HUES48 (cell line): ENCODE results near the gene RSPH3.
"Not testable (repeated sequence)": the region's sequence is repeated elsewhere in the genome, so short reads cannot be mapped to it uniquely, and the experiment has no call there.

Experiments
- H3K27ac ChIP-seq: one replicate; pipeline ENCODE4 v1.7.0; 2013; ENCODE audit warnings: low read depth, low read length, inconsistent platforms
- H3K27me3 ChIP-seq: 2 replicates; pipeline ENCODE4 v1.6.1; 2013; ENCODE audit warnings: mild to moderate bottlenecking, low read length; ENCODE audit not compliant: control insufficient read depth, insufficient read depth
- H3K36me3 ChIP-seq: 2 replicates; pipeline ENCODE4 v1.6.1; 2013; ENCODE audit warnings: low read length; ENCODE audit not compliant: control insufficient read depth, insufficient read depth
- H3K4me1 ChIP-seq: 2 replicates; pipeline ENCODE4 v1.6.1; 2013; ENCODE audit warnings: mild to moderate bottlenecking, low read length; ENCODE audit not compliant: control insufficient read depth, insufficient read depth
- H3K4me3 ChIP-seq: 2 replicates; pipeline ENCODE4 v1.5.1; 2013; ENCODE audit warnings: mild to moderate bottlenecking, low read depth, low read length
- H3K9ac ChIP-seq: 2 replicates; pipeline ENCODE4 v1.6.1; 2013; ENCODE audit warnings: mild to moderate bottlenecking, low read depth, low read length, moderate library complexity
- H3K9me3 ChIP-seq: 2 replicates; pipeline ENCODE4 v1.6.1; 2013; ENCODE audit warnings: low read length; ENCODE audit not compliant: control insufficient read depth, insufficient read depth

The RSPH3 gene

DNA sequence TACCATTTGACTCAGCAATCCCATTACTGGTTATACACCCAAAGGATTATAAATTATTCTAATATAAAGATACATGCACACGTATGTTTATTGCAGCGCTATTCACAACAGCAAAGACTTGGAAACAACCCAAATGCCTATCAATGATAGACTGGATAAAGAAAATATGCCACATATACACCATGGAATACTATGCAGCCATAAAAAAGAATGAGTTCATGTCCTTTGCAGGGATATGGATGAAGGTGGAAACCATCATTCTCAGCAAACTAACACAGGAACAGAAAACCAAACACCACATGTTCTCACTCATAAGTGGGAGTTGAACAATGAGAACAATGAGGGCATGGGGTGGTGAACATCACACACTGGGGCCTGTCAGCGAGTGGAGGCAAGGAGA, 48.0 kb downstream of the RSPH3 start:
- H3K4me1 ChIP-seq, H3K36me3 ChIP-seq, H3K27ac ChIP-seq, H3K27me3 ChIP-seq, H3K9me3 ChIP-seq, H3K9ac ChIP-seq, H3K4me3 ChIP-seq: not testable (repeated sequence)

DNA sequence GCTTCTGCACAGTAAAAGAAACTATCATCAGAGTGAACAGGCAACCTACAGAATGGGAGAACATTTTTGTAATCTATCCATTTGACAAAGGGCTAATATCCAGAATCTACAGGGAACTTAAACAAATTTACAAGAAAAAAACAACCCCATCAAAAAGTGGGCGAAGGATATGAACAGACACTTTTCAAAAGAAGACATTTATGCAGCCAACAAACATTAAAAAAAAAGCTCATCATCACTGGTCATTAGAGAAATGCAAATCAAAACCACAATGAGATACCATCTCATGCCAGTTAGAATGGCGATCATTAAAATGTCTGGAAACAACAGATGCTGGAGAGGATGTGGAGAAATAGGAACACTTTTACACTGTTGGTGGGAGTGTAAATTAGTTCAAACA, 48.4 kb downstream of the RSPH3 start:
- not testable (repeated sequence) for H3K4me1 ChIP-seq, H3K27ac ChIP-seq, H3K4me3 ChIP-seq, H3K27me3 ChIP-seq, H3K36me3 ChIP-seq, H3K9ac ChIP-seq, H3K9me3 ChIP-seq

DNA sequence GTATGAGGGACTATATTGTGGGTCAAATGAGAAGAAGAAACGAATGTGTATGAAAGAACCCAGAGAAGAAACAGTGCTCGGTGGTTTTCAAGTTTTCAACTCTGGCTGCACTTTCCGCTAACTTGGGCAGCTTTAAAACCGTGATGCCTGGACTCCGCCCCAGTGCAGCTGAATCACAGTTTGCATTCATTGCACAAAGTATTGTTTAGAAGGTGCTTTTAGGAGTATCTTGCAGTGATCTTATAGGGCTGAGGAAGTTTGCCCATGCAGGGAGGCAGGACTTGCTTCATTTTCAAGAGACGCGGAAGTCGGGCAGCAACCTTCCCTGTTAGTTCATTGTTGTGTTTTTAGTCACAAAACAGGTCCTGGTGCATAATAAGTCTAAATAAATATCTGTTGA, 52.7 kb downstream of the RSPH3 start:
- Histone ChIP-seq H3K9me3 (no peaks in the 10 kb centered on the region), H3K4me1 (no peaks in the 10 kb centered on the region), H3K4me3 (no peak overlapping the region), H3K27ac (no peak overlapping the region), H3K36me3 (no peaks in the 10 kb centered on the region), H3K9ac (no peak overlapping the region), H3K27me3 (no peaks in the 10 kb centered on the region)

DNA sequence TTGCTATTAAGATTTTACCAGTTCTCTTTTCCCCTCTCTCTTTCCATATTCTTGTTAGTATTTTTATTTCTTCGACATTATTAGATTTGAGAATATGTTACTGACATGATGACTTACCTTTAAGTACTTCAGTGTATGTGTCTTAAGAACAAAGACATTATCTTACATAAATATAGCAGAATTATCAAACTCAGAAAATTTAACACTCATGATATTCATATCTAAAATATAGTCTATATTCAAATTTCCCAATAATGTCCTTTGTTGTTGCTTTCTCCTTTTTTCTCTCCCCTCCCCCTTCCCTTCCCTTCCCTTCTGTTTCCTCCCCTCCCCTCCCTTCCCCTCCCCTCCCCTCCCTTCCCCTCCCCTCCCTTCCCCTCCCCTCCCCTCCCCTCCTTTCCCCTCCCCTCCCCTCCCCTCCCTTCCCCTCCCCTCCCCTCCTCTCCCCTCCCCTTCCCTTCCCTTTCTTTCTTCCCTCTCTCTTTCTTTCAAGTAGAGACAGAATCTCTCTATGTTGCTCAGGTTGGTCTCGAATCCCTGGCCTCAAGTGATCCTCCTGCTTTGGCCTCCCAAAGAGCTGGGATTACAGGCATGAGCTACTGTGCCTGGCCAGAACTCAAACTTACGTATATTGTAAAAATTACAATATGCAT, 56.5 kb downstream of the RSPH3 start:
- no peak overlapping the region for H3K27ac ChIP-seq
- H3K9me3 ChIP-seq: no peaks in the 10 kb centered on the region
- no peaks in the 10 kb centered on the region for H3K36me3 ChIP-seq
- H3K9ac ChIP-seq: no peak overlapping the region
- H3K27me3 ChIP-seq: no peaks in the 10 kb centered on the region
- no peak overlapping the region for H3K4me3 ChIP-seq
- no peaks in the 10 kb centered on the region for H3K4me1 ChIP-seq

DNA sequence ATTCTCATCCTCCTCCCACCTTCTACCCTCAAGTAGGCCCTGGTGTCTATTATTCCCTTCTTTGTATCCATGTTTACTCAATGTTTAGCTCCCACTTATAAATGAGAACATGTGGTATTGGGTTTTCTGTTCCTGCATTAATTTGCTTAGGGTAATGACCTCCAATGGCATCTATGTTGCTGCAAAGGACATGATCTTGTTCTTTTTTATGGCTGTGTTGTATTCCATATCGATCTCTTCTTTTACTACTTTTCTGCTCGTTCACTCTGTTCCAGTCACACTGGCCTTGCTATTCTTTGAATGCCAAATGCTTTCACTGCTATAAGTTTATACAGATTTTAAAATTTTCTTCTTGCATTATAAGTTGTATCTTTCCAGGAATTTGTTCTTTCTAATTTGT, 57.7 kb downstream of the RSPH3 start:
- H3K27me3 ChIP-seq: no peaks in the 10 kb centered on the region
- no peak overlapping the region for H3K27ac ChIP-seq
- no peaks in the 10 kb centered on the region for H3K9me3 ChIP-seq
- no peak overlapping the region for H3K9ac ChIP-seq
- H3K4me3 ChIP-seq: no peak overlapping the region
- H3K36me3 ChIP-seq: no peaks in the 10 kb centered on the region
- H3K4me1 ChIP-seq: no peaks in the 10 kb centered on the region; the same call in 1 of the 2 replicates

DNA sequence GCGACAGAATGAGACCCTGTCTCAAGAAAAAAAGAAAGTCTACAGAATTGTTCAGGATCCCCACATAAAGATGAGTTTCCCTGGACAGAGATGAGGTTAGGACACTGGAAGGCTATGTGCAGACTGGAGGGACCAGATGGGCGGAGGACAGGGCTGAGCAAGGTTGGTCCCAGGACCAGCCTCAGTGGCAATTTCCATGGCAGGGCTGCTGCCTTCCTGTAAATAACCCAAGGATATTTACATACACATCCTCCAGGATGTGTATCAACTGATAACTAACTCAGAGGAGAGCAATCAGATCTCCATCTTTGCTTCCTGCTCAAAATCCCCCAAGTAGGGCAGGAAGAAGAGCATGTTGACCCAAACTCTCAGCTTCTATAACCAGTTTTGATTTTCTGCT, 58.8 kb downstream of the RSPH3 start:
- no peak overlapping the region for H3K27ac ChIP-seq
- H3K4me3 ChIP-seq: no peak overlapping the region
- H3K9ac ChIP-seq: no peak overlapping the region
- H3K36me3 ChIP-seq: no peaks in the 10 kb centered on the region
- no peaks in the 10 kb centered on the region for H3K27me3 ChIP-seq
- no peaks in the 10 kb centered on the region for H3K9me3 ChIP-seq
- no peaks in the 10 kb centered on the region; the same call in 1 of the 2 replicates for H3K4me1 ChIP-seq

DNA sequence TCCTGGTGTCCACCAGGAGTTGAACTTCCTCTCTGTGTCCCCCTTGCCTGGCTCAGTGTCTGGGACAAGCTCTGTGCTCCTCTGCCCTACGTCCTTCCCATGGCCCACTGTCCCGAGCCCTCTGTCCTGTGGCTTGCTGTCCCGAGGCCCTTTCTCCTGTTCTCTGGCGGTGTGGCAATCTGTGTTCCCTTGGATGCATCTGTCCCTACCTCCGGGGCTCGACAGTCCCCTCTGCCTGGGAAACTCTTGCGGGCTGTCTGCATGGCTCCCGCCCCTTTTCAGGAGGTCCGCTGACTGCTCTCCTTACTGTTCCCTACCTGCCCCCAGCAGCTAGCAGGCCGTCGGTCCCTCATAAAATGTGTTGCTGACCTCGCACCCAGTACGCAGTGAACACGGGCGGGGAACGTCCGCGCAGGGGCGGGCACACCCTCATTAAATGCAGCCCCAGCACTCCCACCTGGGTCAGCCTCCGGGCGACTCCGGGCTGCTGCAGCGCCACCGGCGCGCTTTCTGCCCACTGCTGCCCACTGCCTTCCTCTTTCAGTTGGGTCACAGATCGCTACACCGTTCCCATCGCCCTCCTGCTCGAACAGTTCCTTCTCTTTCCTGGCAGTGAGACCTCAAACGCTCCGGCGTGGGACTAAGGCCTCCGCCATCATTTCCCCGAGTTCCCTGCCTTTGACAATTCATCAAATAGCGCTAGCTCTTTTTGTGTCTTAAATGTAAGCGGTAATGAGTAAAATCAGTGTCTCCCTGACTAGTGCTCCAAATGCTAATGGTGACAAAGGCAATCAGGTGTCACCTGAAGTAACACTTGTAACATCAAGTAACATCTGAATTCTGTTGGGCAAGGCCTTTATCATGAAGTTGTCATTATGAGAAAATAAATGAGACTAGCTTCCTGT, 60.5 kb downstream of the RSPH3 start:
- Histone ChIP-seq H3K36me3 (no peaks in the 10 kb centered on the region), H3K27me3 (no peaks in the 10 kb centered on the region), H3K4me1 (no peaks in the 10 kb centered on the region; the same call in 1 of the 2 replicates), H3K9me3 (no peaks in the 10 kb centered on the region), H3K9ac (no peak overlapping the region), H3K27ac (no peak overlapping the region), H3K4me3 (peak overlapping the region; percentile 28; the same call in 1 of the 2 replicates)

DNA sequence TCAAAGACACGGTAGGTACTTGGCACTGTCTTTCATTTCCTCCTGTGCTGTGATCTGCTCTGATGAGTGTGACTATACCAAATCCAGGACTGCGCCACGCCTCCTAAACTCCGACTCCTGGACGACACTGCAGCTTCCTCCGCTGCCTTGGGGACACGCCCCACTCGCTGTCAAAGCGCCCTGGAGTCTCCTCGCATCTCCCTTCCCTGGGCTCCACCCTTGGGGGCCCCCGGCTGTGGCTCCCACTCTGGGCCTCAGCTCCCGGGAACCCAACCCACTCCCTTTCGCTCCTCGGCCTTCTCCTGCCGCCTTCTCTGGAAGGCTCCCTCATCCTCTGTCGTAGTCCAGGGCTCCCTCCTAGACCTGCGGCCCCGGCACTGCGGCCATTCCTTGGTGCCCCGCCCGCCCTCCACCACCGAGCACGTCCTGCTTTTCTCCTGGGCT, 61.2 kb downstream of the RSPH3 start:
- no peak overlapping the region for H3K27ac ChIP-seq
- no peak overlapping the region for H3K9ac ChIP-seq
- no peaks in the 10 kb centered on the region for H3K9me3 ChIP-seq
- no peaks in the 10 kb centered on the region for H3K36me3 ChIP-seq
- H3K4me3 ChIP-seq: no peak overlapping the region
- H3K4me1 ChIP-seq: no peaks in the 10 kb centered on the region; the same call in 1 of the 2 replicates
- H3K27me3 ChIP-seq: no peaks in the 10 kb centered on the region

DNA sequence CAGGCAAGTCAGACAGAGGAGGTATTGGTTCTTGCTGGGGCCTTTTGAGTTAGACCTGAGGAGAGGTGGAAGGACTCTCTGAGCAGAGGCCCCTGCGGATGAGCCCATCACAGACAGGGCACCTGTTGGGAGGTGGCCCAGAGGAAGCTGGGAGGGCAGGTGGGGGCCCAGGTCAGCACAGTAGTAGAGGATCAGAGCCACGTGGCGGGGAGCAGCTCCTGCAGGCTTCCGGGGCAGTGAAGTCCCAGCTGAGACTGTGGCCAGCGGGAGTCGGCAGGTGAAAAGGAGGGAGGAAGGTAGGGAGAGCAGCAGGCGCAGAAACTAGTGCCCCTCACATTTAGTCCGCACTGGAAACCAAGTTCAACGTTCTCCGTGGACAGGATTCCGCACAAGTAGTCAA, 61.8 kb downstream of the RSPH3 start:
- H3K27ac ChIP-seq: no peak overlapping the region
- no peaks in the 10 kb centered on the region for H3K9me3 ChIP-seq
- no peaks in the 10 kb centered on the region for H3K27me3 ChIP-seq
- H3K9ac ChIP-seq: no peak overlapping the region
- H3K4me3 ChIP-seq: no peak overlapping the region
- H3K36me3 ChIP-seq: no peaks in the 10 kb centered on the region
- H3K4me1 ChIP-seq: no peaks in the 10 kb centered on the region; the same call in 1 of the 2 replicates

DNA sequence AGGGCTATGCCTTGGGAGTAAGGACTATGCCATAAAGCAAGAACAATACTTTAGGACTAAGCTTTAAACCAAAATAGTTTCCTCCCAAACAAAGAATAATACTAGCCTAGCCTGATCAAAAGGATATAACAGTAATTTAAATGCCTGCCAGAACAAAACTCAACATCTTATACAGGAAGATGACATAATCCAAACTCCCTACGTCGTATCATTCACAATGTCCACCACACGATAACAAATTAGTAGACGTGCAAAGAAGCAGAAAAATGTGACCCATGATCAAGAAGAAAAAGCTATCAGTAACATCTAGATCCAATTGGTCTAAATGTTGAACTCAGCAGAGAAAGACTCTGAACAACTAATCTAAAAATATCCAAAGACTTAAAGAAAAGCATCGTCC, 65.8 kb downstream of the RSPH3 start:
- Histone ChIP-seq H3K9me3 (no peaks in the 10 kb centered on the region), H3K36me3 (no peaks in the 10 kb centered on the region), H3K27me3 (no peaks in the 10 kb centered on the region), H3K27ac (no peak overlapping the region), H3K9ac (no peak overlapping the region), H3K4me1 (no peaks in the 10 kb centered on the region; the same call in 1 of the 2 replicates), H3K4me3 (no peak overlapping the region)

DNA sequence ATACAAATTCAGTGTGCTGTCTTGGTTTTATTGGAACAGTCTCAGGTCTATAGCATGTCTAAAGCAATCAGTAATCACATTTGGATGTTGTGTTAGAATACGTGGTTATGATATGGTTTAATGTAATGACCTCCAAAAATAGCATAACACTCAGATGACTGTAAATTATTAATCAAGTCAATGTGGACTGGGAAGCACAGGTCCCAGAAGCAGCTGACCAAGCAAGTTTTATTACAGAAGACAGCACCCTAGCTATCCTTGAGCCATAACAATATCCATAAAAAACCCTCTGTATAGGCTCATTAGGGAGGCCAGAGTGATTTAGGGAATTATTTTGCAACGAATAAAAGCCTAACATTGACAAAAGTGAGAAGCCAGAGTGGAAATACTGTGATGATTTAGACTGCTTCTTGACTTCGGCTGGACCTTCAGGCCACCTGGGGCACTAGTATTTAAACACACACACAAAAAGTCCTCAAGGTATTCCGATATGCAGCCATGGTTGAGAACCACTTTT, 66.9 kb downstream of the RSPH3 start:
- Histone ChIP-seq H3K4me3 (no peak overlapping the region), H3K27ac (no peak overlapping the region), H3K4me1 (no peaks in the 10 kb centered on the region), H3K36me3 (no peaks in the 10 kb centered on the region), H3K9me3 (no peaks in the 10 kb centered on the region), H3K9ac (no peak overlapping the region), H3K27me3 (no peaks in the 10 kb centered on the region)
